SK-N-SH treated with all-trans-retinoic acid at 6 μM for 48 hours (cell line): ENCODE results near the gene ANAPC13.

ENCODE experiments used
- CSDC2 ChIP-seq: fragments of 250-450 bp; sonication (Bioruptor Pico); IDR thresholded peaks from 2 replicates; pipeline ENCODE4 v1.5.0; 2020; ENCODE audit warnings: mild to moderate bottlenecking, moderate library complexity
- OSR1 ChIP-seq: fragments of 250-450 bp; sonication (Bioruptor Pico); IDR thresholded peaks from 2 replicates; pipeline ENCODE4 v1.8.0; 2022; ENCODE audit warnings: moderate library complexity, mild to moderate bottlenecking, inconsistent platforms
- ZC3H10 ChIP-seq: fragments of 250-450 bp; sonication (Bioruptor Pico); IDR thresholded peaks from 2 replicates; pipeline ENCODE4 v1.5.1; 2021; ENCODE audit warnings: mild to moderate bottlenecking, moderate library complexity
- ZFP3 ChIP-seq: fragments of 250-450 bp; sonication (Bioruptor Pico); IDR thresholded peaks from 2 replicates; pipeline ENCODE4 v1.5.0; 2020; ENCODE audit warnings: mild to moderate bottlenecking, moderate library complexity
- ZNF8 ChIP-seq: fragments of 450-650 bp; formaldehyde crosslinking; IDR thresholded peaks from 2 replicates; pipeline ENCODE4 v1.5.0; 2020; ENCODE audit warnings: mild to moderate bottlenecking, moderate library complexity
- TF ChIP-seq, protein P1 (sequence below): fragments of 250-450 bp; sonication (Bioruptor Pico); IDR thresholded peaks from 2 replicates; pipeline ENCODE4 v1.8.0; 2020; ENCODE audit warnings: mild to moderate bottlenecking, moderate library complexity, borderline replicate concordance

DNA sequence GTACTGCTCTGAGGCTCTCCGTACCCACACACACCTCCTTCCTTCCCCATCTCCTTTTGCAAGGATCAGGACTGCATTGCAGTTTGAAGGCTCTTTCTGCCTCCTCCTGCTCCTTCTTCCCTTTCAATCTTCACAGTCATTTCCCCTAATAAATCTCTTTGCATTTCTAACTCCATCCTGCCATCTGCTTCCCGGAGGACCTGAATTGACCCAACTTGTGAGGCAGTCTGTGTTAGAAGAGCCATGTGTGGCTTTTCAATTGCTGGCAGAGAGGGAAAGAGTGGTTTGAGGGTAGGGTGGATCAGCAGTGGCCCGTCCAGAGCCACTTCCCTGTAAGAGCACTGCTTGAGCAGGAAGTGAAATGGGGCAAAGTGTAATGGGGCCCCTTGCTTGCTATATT, 35.8 kb downstream of the ANAPC13 start:
- no peak for TF ChIP-seq ZFP3 (CRISPR knock-in tag)
- no peak for TF ChIP-seq ZNF8 (CRISPR knock-in tag)
- TF ChIP-seq, protein P1, sequence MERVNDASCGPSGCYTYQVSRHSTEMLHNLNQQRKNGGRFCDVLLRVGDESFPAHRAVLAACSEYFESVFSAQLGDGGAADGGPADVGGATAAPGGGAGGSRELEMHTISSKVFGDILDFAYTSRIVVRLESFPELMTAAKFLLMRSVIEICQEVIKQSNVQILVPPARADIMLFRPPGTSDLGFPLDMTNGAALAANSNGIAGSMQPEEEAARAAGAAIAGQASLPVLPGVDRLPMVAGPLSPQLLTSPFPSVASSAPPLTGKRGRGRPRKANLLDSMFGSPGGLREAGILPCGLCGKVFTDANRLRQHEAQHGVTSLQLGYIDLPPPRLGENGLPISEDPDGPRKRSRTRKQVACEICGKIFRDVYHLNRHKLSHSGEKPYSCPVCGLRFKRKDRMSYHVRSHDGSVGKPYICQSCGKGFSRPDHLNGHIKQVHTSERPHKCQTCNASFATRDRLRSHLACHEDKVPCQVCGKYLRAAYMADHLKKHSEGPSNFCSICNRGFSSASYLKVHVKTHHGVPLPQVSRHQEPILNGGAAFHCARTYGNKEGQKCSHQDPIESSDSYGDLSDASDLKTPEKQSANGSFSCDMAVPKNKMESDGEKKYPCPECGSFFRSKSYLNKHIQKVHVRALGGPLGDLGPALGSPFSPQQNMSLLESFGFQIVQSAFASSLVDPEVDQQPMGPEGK (CRISPR knock-in tag) = no peak
- TF ChIP-seq ZC3H10 (CRISPR knock-in tag) = no peak
- TF ChIP-seq OSR1 = no peak
- TF ChIP-seq CSDC2 (CRISPR knock-in tag) = no peak
